Vagina (tissue), 2 donors: ENCODE results near the gene MTA2. TPM values are rescaled to one million over a fixed set of nuclear protein-coding genes. Genes with fewer than 3 reads are reported as not detected.
"Not testable (repeated sequence)": the region's sequence is repeated elsewhere in the genome, so short reads cannot be mapped to it uniquely, and the experiment has no call there.

Experiments used
- DNase-seq, 2 donors: peaks; one replicate each; pipeline ENCODE4 v3.0.0-alpha.2; 2017; ENCODE audit errors: extremely low spot score in 2 of 2
- H3K27ac ChIP-seq: fragments of 200-600 bp; sonication (generic); one replicate; pipeline ENCODE4 v1.5.1; 2019
- H3K27me3 ChIP-seq: fragments of 200-600 bp; sonication (generic); one replicate; pipeline ENCODE4 v1.5.1; 2019
- H3K36me3 ChIP-seq, 2 donors: fragments of 200-600 bp; sonication (generic); one replicate each; pipeline ENCODE4 v1.5.1; 2017 to 2019
- H3K4me1 ChIP-seq: fragments of 200-600 bp; sonication (generic); one replicate; pipeline ENCODE4 v1.5.1; 2019
- H3K4me3 ChIP-seq, 2 donors: fragments of 200-600 bp; sonication (generic); 1 replicate in 1 of 2; 2 replicates in 1 of 2; pipeline ENCODE4 v1.5.1; 2016 to 2019
- H3K9me3 ChIP-seq: fragments of 200-600 bp; sonication (generic); one replicate; pipeline ENCODE4 v1.5.1; 2019
- CTCF ChIP-seq, 3 experiments: fragments of 450-650 bp in 2 of 3; fragments of 200-600 bp in 1 of 3; sonication (generic) in 1 of 3; IDR thresholded peaks; one replicate each; pipeline ENCODE4 v1.5.1; 2017 to 2019; ENCODE audit warnings: antibody characterized with exemption in 3 of 3, mild to moderate bottlenecking in 2 of 3, moderate library complexity in 2 of 3
- POLR2A ChIP-seq, 2 donors: fragments of 450-650 bp; IDR thresholded peaks; one replicate each; pipeline ENCODE4 v1.6.1; 2017; ENCODE audit warnings: antibody characterized with exemption in 2 of 2, mild to moderate bottlenecking in 2 of 2, moderate library complexity in 2 of 2
- POLR2AphosphoS5 ChIP-seq, 2 donors: sonication (generic); formaldehyde crosslinking; IDR thresholded peaks; one replicate each; pipeline ENCODE4 v1.9.0; 2017; ENCODE audit warnings: antibody characterized with exemption in 2 of 2, mild to moderate bottlenecking in 2 of 2, low read depth in 1 of 2; ENCODE audit not compliant: insufficient read depth in 1 of 2
- intact Hi-C: fragments of 100-400 bp; cut with DNase I; formaldehyde crosslinking; loops from one replicate; pipeline ENCODE4 v1.15.1; 2023
- total RNA-seq: library from RNA; depleted of rRNA; stranded (reverse); fragments of >200 nt; gene quantifications from one replicate; pipeline ENCODE4 v1.2.3, GENCODE V29; 2016

The MTA2 gene
- total RNA-seq, 1 donor from 2014 or later = 96.3 TPM

GRCh38 chr11:62621027-62621566, 19.4 kb upstream of the MTA2 start:
- Histone ChIP-seq H3K9me3 (no peaks in the 10 kb centered on the region), H3K4me3 (peak overlapping the region; percentile 72 to 74), H3K27ac (peak overlapping the region; percentile 82), H3K36me3 (peaks cover 0 to 22% of the 10 kb centered on the region in 2 donors), H3K27me3 (no peaks in the 10 kb centered on the region), H3K4me1 (peaks cover 18% of the 10 kb centered on the region)
- DNase-seq = no peak
- intact Hi-C loops = no loop called here
- TF ChIP-seq POLR2A (IDR thresholded peaks at IDR 0.05) = no peak
- no peak for TF ChIP-seq CTCF (IDR thresholded peaks at IDR 0.05)
- TF ChIP-seq POLR2AphosphoS5 (IDR thresholded peaks at IDR 0.05; ENCODE audit: insufficient read depth in 1 of 2, low read depth in 1 of 2) = no peak

- H3K36me3 ChIP-seq = peaks cover 0 to 20% of the 10 kb centered on the region in 2 donors
- not testable (repeated sequence) for H3K9me3 ChIP-seq, H3K27me3 ChIP-seq, H3K4me3 ChIP-seq, H3K27ac ChIP-seq, DNase-seq
- peaks cover 37% of the 10 kb centered on the region for H3K4me1 ChIP-seq
- intact Hi-C loops = loop anchor here (10.0 kb wide), 1 partner anchor 1712 kb away; the partner anchor contains the start of gene PRPF19
Measured at GRCh38 chr11:62616957-62617356, 15.3 kb upstream of the MTA2 start.

DNA sequence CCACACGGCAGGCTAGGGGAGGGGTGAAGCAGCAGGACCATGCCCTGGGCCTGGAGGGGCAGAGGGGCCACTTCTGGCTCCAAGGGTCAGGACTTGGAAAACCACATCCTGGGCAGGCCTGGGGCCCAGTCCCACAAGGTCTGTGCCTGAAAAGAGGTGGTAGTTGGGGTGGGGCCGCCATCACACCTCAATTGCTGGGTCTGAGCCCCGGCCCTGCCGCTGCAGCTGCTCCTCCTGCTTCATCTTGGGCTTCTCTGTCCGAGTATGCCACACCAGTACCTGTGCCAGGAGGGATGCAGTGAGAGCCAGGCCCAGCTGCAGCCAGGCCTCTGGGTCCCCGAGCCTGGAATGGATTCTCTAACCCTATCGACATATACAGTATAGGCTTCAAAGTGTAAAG, 13.9 kb upstream of the MTA2 start:
- DNase-seq = no peak
- Histone ChIP-seq H3K4me1 (peaks cover 40% of the 10 kb centered on the region), H3K4me3 (no peak overlapping the region), H3K27ac (no peak overlapping the region), H3K27me3 (no peaks in the 10 kb centered on the region), H3K36me3 (peaks cover 0 to 20% of the 10 kb centered on the region in 2 donors), H3K9me3 (no peaks in the 10 kb centered on the region)
- TF ChIP-seq POLR2A (IDR thresholded peaks at IDR 0.05) (no peak), POLR2AphosphoS5 (IDR thresholded peaks at IDR 0.05; ENCODE audit: insufficient read depth in 1 of 2, low read depth in 1 of 2) (no peak), CTCF (IDR thresholded peaks at IDR 0.05) (no peak)
- intact Hi-C loops = loop anchor here (10.0 kb wide), 1 partner anchor 1711 kb away; the partner anchor contains the start of gene PRPF19

- no peak overlapping the region for H3K4me3 ChIP-seq
- no peak for TF ChIP-seq POLR2AphosphoS5 (IDR thresholded peaks at IDR 0.05; ENCODE audit: insufficient read depth in 1 of 2, low read depth in 1 of 2)
- TF ChIP-seq CTCF (IDR thresholded peaks at IDR 0.05) = no peak
- TF ChIP-seq POLR2A (IDR thresholded peaks at IDR 0.05) = no peak
- peak overlapping the region; percentile 92 for H3K27ac ChIP-seq
- peaks cover 42% of the 10 kb centered on the region for H3K4me1 ChIP-seq
- DNase-seq = no peak
- peaks cover 0 to 31% of the 10 kb centered on the region in 2 donors for H3K36me3 ChIP-seq
- intact Hi-C loops = loop anchor here (10.0 kb wide), 1 partner anchor 1709 kb away; the partner anchor contains the start of gene PRPF19
- no peaks in the 10 kb centered on the region for H3K9me3 ChIP-seq
- no peaks in the 10 kb centered on the region for H3K27me3 ChIP-seq
Measured at GRCh38 chr11:62614275-62614674, 12.6 kb upstream of the MTA2 start.

DNA sequence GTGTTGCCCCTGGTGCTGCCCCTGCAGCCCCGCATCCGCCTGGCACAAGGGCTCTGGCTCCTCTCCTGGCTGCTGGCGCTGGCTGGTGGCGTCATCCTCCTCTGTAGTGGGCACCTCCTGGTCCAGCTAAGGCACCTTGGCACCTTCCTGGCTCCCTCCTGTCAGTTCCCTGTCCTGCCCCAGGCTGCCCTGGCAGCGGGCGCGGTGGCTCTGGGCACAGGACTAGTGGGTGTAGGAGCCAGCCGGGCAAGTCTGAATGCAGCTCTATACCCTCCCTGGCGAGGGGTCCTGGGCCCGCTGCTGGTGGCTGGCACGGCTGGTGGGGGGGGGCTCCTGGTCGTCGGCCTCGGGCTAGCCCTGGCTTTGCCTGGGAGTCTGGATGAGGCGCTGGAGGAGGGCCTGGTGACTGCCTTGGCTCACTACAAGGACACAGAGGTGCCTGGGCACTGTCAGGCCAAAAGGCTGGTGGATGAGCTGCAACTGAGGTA, 11.7 kb upstream of the MTA2 start:
- Histone ChIP-seq H3K27ac (peak overlapping the region; percentile 92), H3K27me3 (no peaks in the 10 kb centered on the region), H3K9me3 (no peaks in the 10 kb centered on the region), H3K36me3 (peaks cover 0 to 33% of the 10 kb centered on the region in 2 donors), H3K4me3 (peak overlapping the region; percentile 83 to 96), H3K4me1 (peaks cover 42% of the 10 kb centered on the region)
- DNase-seq = no peak
- TF ChIP-seq POLR2A (IDR thresholded peaks at IDR 0.05) (no peak), CTCF (IDR thresholded peaks at IDR 0.05) (no peak), POLR2AphosphoS5 (IDR thresholded peaks at IDR 0.05; ENCODE audit: insufficient read depth in 1 of 2, low read depth in 1 of 2) (no peak)
- intact Hi-C loops = loop anchor here (10.0 kb wide), 1 partner anchor 1709 kb away; the partner anchor contains the start of gene PRPF19
